ENCODE results near the gene SURF4. TPM values are rescaled to one million over a fixed set of nuclear protein-coding genes. Genes with fewer than 3 reads are reported as not detected.
"Not testable (repeated sequence)": the region's sequence is repeated elsewhere in the genome, so short reads cannot be mapped to it uniquely, and the experiment has no call there.

The SURF4 gene
- total and polyA plus RNA-seq, 5 experiments from 2014 or later: 68.7 to 146 (median 107) TPM

DNA sequence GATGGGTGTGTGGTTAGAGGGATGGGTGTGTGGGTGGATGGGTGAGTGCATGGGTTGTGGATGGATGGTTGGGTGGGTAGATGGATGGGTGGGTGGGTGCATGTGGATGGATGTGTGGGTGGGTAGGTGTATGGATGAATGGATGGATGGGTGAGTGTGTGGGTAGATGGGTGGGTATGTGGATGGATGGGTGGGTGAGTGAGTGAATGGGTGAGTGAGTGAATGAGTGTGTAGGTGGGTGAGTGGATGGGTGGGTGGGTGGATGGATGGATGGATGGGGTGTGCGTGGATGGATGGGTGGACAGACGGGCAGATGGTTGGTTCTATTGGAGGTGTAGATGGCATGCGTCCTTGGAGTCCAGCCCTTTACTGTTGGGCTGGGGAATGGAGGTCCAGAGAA lies 17.5 kb upstream of the SURF4 start:
- POLR2A ChIA-PET: no interaction called here
- Mint-ChIP-seq H3K27me3 (peaks cover 0 to 17% (median 2%) of the 10 kb centered on the region in 5 donors), H3K36me3 (no peaks in the 10 kb centered on the region), H3K9me3 (no peaks in the 10 kb centered on the region), H3K4me1 (peaks cover 0 to 2% (median 0%) of the 10 kb centered on the region in 4 donors), H3K27ac (no peak overlapping the region), H3K4me3 (no peak overlapping the region)
- DNase-seq (no peak), ATAC-seq (no peak)

DNA sequence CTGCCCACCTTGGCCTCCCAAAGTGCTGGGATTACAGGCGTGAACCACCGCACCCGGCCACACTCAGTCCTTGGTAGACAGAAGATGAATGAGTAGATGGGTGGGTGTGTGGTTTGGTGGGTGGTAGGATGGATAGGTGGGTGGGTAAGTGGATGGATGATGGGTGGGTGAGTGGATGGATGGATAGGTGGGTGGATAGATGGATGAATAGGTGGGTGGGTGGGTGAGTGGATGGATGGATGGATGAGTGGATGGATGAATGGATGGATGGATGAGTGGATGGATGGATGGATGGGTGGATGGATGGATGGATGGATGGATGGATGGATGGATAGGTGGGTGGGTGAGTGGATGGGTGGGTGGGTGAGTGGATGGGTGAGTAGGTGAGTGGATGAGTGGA lies 16.4 kb upstream of the SURF4 start:
- H3K36me3 Mint-ChIP-seq, ATAC-seq: not testable (repeated sequence)

DNA sequence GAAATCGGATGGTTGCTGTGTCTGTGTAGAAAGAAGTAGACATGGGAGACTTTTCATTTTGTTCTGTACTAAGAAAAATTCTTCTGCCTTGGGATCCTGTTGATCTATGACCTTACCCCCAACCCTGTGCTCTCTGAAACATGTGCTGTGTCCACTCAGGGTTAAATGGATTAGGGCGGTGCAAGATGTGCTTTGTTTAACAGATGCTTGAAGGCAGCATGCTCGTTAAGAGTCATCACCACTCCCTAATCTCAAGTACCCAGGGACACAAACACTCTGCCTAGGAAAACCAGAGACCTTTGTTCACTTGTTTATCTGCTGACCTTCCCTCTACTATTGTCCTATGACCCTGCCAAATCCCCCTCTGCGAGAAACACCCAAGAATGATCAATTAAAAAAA lies 15.6 kb upstream of the SURF4 start:
- H3K36me3 Mint-ChIP-seq, H3K9me3 Mint-ChIP-seq, H3K4me1 Mint-ChIP-seq, H3K27ac Mint-ChIP-seq, ATAC-seq, DNase-seq, H3K4me3 Mint-ChIP-seq: not testable (repeated sequence)
- H3K27me3 Mint-ChIP-seq: peaks cover 0 to 17% (median 2%) of the 10 kb centered on the region in 5 donors
- POLR2A ChIA-PET: interaction anchor here (0.8 kb wide), 1 partner anchor 11 kb away, joined by 4 read pairs; no protein-coding TSS in a partner anchor

More for the DNA sequence above, 16.4 kb upstream of the SURF4 start:
- DNase-seq, H3K27ac Mint-ChIP-seq, H3K4me3 Mint-ChIP-seq, H3K9me3 Mint-ChIP-seq, H3K4me1 Mint-ChIP-seq: not testable (repeated sequence)
- POLR2A ChIA-PET: interaction anchor here (0.6 to 0.8 kb wide), 2 partner anchors 8 to 10 kb away, joined by 3 to 4 read pairs; no protein-coding TSS in a partner anchor
- H3K27me3 Mint-ChIP-seq: peaks cover 0 to 17% (median 2%) of the 10 kb centered on the region in 5 donors

DNA sequence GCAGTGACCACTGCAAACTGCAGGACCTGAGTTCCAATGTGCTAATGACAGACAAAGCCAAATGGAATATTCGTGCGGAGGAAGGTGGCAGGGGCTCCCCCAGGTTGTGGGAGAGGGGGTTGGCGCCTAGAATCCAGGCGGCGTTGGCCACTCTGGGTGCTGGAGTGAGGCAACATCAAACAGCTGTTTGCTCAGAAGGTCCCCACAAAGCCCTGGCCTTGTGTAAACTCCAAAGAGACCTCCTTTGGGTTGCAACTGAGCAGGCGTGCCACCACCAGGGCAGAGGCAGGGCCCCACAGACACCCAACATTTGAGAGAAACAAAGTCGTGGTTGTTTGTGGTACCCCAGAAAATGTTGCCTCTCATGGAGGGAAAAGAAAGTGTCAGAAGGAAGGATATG lies 14.9 kb upstream of the SURF4 start:
- Mint-ChIP-seq H3K27me3 (peaks cover 0 to 17% (median 2%) of the 10 kb centered on the region in 5 donors), H3K4me1 (no peaks in the 10 kb centered on the region), H3K36me3 (no peaks in the 10 kb centered on the region), H3K9me3 (no peaks in the 10 kb centered on the region), H3K27ac (no peak overlapping the region), H3K4me3 (no peak overlapping the region)
- POLR2A ChIA-PET: no interaction called here
- ATAC-seq (no peak), DNase-seq (no peak)

DNA sequence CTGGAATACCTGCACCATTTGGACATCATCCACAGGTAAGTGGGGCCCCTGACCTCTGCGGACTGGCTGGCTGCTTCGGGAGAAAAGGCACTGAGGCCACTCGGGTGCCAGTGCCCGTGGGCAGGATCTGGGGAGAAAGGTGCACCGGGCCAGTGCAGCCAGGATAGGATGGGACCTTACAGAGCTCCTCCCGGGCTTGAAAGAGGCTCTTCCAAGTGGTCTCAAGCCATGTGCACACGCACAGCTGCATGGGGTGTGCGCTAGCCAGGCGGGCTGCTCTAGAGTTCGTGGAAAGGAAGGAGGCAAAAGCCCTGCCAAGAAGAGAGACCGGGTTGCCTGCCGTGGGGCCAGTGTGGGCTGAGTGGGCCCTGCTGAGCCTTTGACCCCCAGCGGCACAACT lies 13.7 kb upstream of the SURF4 start:
- DNase-seq (no peak), ATAC-seq (no peak)
- Mint-ChIP-seq H3K4me1 (no peaks in the 10 kb centered on the region), H3K27ac (no peak overlapping the region), H3K4me3 (no peak overlapping the region), H3K36me3 (no peaks in the 10 kb centered on the region), H3K9me3 (no peaks in the 10 kb centered on the region), H3K27me3 (peaks cover 0 to 17% (median 2%) of the 10 kb centered on the region in 5 donors)
- POLR2A ChIA-PET: no interaction called here

DNA sequence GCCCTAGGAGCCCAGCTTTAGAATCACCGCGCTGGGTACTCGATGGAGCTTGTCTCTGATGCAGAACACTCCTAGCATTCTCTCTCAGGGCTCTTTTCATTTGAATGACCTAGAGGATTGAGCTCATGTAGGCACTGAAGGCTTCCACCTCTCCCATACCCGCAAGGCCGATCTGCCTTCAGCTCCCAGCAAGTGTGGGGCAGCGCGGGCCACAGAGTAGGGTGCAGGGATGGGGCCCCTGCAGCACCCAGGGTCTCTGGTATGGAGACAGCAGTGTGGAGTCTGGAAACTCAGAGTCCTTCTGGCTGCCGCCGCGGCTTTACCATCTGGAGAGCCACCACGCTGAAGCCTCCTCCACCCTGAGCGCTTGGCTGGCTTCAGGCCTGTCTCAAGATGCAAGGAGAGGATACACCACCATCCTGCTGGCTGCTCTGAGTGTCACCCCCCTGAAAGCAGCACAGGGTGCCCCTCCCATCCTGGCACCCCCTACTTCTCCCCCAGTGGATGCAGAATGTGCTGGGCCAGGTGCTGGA lies 13.2 kb upstream of the SURF4 start:
- ATAC-seq: no peak
- Mint-ChIP-seq H3K27ac (no peak overlapping the region), H3K27me3 (peaks cover 0 to 17% (median 2%) of the 10 kb centered on the region in 5 donors), H3K4me1 (no peaks in the 10 kb centered on the region), H3K36me3 (no peaks in the 10 kb centered on the region), H3K4me3 (no peak overlapping the region), H3K9me3 (no peaks in the 10 kb centered on the region)
- DNase-seq: no peak
- POLR2A ChIA-PET: no interaction called here

DNA sequence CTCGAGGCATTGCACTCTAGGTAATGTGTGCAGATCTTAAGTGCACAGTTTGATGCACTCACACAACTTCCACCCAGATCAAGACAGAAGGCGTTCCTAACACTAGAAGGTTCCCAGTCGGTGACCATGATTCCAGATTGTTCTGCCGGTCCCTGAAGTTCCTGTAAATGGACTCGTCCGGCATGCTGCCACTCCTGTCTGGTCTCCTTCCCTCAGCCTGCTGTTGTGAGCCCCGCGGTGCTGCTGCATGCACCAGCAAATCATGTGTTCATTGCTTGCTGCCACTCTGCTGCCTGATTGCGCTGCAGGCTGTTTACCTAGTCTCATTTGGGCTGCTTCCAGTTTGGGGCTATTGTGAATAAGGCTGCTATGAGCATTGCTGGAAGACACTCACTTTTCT lies 11.8 kb upstream of the SURF4 start:
- no peak overlapping the region for H3K27ac Mint-ChIP-seq
- ATAC-seq (no peak), DNase-seq (no peak)
- H3K9me3 Mint-ChIP-seq: no peaks in the 10 kb centered on the region
- H3K36me3 Mint-ChIP-seq: no peaks in the 10 kb centered on the region
- POLR2A ChIA-PET: interaction anchor here (0.5 kb wide), 1 partner anchor 31 kb away, joined by 6 read pairs; the partner anchor contains the start of genes SURF1 and SURF2
- peaks cover 0 to 17% (median 2%) of the 10 kb centered on the region in 5 donors for H3K27me3 Mint-ChIP-seq
- no peak overlapping the region for H3K4me3 Mint-ChIP-seq
- no peaks in the 10 kb centered on the region for H3K4me1 Mint-ChIP-seq

DNA sequence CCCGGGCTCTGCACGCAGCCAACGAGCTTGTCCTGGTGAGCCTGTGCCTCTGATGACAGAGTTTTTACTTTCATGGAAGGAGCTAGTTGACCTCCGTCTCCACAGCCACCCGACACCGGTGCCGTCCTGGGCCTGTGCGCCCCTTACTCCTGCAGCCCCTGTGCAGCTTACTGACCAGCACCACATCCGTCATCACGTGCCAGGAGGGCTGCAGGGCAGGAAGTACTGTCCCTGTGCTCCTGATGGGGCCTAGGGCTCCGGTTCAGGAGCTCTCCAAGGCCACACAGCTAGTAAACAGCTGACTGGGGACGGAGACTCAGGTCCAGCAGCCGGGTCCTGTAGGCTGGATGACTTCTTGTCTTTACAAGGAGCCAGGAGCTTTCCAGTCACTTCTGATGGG lies 10.5 kb upstream of the SURF4 start:
- ATAC-seq (no peak), DNase-seq (no peak)
- Mint-ChIP-seq H3K4me1 (no peaks in the 10 kb centered on the region), H3K27me3 (peaks cover 0 to 17% (median 2%) of the 10 kb centered on the region in 5 donors), H3K9me3 (no peaks in the 10 kb centered on the region), H3K36me3 (no peaks in the 10 kb centered on the region), H3K4me3 (no peak overlapping the region), H3K27ac (no peak overlapping the region)
- POLR2A ChIA-PET: interaction anchor here (0.6 to 0.9 kb wide), 2 partner anchors 92 to 96 kb away, joined by 3 to 4 read pairs; partner anchors contain the start of gene SLC2A6

DNA sequence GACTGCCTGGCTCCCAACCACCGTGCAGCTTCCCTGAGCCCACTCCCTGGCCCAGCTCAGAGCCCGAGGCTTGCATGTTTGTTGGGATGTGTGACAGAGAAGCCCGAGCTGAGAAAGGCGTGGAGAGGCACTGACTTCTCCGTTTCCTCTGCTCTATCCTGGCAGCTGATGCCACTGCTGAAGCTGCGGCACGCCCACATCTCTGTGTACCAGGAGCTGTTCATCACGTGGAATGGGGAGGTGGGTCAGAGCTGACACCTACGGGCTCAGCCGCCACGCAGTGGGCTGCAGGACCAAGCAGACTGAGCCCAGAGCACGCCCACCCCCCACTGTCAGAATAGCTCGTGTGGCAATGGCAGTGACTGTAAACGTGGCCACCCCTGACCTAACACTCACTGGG lies 9.6 kb upstream of the SURF4 start:
- no peak for ATAC-seq
- no peak overlapping the region for H3K27ac Mint-ChIP-seq
- POLR2A ChIA-PET: interaction anchor here (0.7 kb wide), 1 partner anchor 29 kb away, joined by 5 read pairs; the partner anchor contains the start of genes SURF1 and SURF2

DNA sequence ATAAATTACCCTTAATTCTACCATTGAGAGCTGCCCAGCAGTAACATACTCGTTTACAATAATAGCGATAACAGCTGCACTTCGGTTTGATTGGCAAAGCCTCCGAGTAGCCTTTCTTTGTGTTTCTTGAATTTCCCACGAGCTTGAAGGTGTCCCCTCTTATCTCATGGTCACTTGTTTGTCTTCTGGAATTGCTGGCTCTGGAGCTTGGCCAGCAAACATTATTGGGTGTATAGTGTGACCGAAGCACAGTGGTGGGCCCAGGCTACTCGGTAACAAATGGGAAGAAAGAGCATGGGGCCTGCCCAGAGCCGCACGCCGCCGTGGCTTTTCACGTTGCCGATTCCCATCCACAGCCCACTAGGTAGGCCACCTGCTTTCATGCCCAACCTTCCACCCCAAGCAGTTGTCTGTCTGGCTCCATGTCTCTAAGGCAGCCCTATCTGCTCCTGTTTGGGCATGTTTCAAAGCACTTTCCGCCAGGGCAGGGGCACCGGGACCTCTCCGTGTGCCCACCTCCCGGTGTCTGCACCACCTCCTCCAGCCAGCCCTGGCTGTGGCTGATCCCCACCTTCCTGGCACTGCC lies 9.0 kb upstream of the SURF4 start:
- Mint-ChIP-seq H3K9me3 (no peaks in the 10 kb centered on the region), H3K27me3 (peaks cover 0 to 6% (median 0%) of the 10 kb centered on the region in 5 donors), H3K4me3 (no peak overlapping the region), H3K36me3 (no peaks in the 10 kb centered on the region), H3K27ac (no peak overlapping the region), H3K4me1 (no peaks in the 10 kb centered on the region)
- POLR2A ChIA-PET: interaction anchor here (0.7 kb wide), 1 partner anchor 28 kb away, joined by 5 read pairs; the partner anchor contains the start of genes SURF1 and SURF2
- ATAC-seq (no peak), DNase-seq (no peak)

More for the DNA sequence above, 9.6 kb upstream of the SURF4 start:
- H3K4me1 Mint-ChIP-seq: no peaks in the 10 kb centered on the region
- no peaks in the 10 kb centered on the region for H3K36me3 Mint-ChIP-seq
- no peak overlapping the region for H3K4me3 Mint-ChIP-seq
- H3K27me3 Mint-ChIP-seq: peaks cover 0 to 12% (median 2%) of the 10 kb centered on the region in 5 donors
- H3K9me3 Mint-ChIP-seq: no peaks in the 10 kb centered on the region
- DNase-seq: no peak

DNA sequence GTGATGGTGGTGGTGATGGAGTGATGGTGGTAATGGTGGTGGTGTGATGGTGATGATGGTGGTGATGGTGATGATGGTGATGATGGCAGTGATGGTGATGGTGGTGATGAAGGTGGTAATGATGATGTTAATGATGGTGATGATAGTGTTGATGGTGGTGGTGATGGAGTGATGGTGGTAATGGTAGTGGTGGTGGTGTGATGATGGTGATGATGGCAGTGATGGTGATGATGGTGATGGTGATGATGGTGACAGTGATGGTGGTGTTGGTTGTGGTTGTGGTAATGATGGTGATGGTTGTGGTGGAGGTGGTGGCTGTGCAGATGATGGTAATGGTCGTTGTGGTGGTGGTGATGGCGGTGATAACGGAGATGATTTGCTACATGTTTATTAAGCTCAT lies 7.6 kb upstream of the SURF4 start:
- POLR2A ChIA-PET: no interaction called here
- no peaks in the 10 kb centered on the region for H3K9me3 Mint-ChIP-seq
- no peak overlapping the region for H3K27ac Mint-ChIP-seq
- no peak overlapping the region for H3K4me3 Mint-ChIP-seq
- DNase-seq (no peak), ATAC-seq (no peak)
- peaks cover 0 to 3% (median 0%) of the 10 kb centered on the region in 5 donors for H3K27me3 Mint-ChIP-seq
- no peaks in the 10 kb centered on the region for H3K4me1 Mint-ChIP-seq
- H3K36me3 Mint-ChIP-seq: no peaks in the 10 kb centered on the region

DNA sequence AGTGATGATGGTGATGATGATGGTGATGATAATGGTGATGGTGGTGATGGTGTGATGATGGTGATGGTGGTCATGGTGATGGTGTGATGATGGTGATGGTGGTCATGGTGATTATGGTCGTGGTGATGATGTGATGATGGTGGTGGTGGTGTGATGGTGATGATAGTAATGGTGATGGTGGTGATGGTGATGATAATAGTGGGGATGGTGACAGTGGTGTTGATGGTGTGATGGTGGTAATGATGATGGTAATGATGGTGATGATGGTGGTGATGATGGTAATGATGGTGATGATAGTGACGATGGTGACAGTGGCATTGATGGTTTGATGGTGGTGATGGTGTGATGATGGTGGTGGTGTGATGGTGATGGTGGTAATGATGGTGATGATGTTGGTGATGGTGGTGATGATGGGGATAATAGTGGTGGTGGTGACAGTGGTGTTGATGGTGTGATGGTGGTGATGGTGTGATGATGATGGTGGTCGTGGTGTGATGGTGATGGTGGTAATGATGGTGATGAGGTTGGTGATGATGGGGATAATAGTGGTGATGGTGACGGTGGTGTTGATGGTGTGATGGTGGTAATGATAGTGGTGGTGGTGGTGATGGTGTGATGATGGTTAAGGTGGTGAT lies 6.8 kb upstream of the SURF4 start:
- Mint-ChIP-seq H3K36me3 (no peaks in the 10 kb centered on the region), H3K4me3 (no peak overlapping the region), H3K9me3 (no peaks in the 10 kb centered on the region), H3K27ac (no peak overlapping the region), H3K27me3 (peaks cover 0 to 2% (median 0%) of the 10 kb centered on the region in 5 donors), H3K4me1 (peaks cover 0 to 3% (median 0%) of the 10 kb centered on the region in 4 donors)
- DNase-seq: no peak
- ATAC-seq: no peak
- POLR2A ChIA-PET: no interaction called here

DNA sequence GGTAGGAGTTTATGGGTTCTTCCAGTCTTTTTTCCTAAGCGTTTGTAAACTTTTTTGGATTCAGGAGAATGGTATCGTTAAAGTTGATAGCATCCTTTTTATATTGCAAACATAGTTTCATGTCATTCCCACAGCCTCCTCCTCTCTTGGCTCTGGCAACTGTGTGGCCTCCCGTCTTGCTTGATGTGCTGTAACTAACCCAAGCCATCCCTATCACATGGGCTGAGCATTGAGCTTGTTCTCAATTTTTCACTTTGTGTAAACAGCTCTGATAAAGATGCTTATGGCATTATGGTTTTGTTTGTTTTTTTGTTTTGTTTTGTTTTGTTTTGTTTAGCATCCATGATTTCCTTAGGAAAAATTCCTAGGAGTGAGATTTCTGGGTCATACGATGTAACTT lies 4.9 kb upstream of the SURF4 start:
- DNase-seq: no peak
- POLR2A ChIA-PET: interaction anchor here (0.5 to 0.7 kb wide), 2 partner anchors 104 to 661 kb away, joined by 4 to 5 read pairs; no protein-coding TSS in a partner anchor
- no peak overlapping the region for H3K4me3 Mint-ChIP-seq
- H3K9me3 Mint-ChIP-seq: no peaks in the 10 kb centered on the region
- no peak for ATAC-seq
- no peak overlapping the region for H3K27ac Mint-ChIP-seq
- H3K27me3 Mint-ChIP-seq: no peaks in the 10 kb centered on the region
- no peaks in the 10 kb centered on the region for H3K36me3 Mint-ChIP-seq
- H3K4me1 Mint-ChIP-seq: peaks cover 0 to 6% (median 3%) of the 10 kb centered on the region in 4 donors
